Stimulated activated CD8-positive, alpha-beta memory T cell treated with anti-CD3 and anti-CD28 coated beads, Interleukin-7, amount 100 ng/mL, for 1 hour (primary cell): Measurements from ENCODE around the gene POLK.
A peak's percentile ranks its signal among the peaks of the same experiment; 100 is the strongest.
"Not testable (repeated sequence)": the region's sequence is repeated elsewhere in the genome, so short reads cannot be mapped to it uniquely, and the experiment has no call there.

ENCODE experiments used
- DNase-seq, 2 donors: peaks; one replicate each; pipeline ENCODE4 v3.0.0-alpha.2; 2020; ENCODE audit warnings: low read depth in 2 of 2

The POLK gene

DNA sequence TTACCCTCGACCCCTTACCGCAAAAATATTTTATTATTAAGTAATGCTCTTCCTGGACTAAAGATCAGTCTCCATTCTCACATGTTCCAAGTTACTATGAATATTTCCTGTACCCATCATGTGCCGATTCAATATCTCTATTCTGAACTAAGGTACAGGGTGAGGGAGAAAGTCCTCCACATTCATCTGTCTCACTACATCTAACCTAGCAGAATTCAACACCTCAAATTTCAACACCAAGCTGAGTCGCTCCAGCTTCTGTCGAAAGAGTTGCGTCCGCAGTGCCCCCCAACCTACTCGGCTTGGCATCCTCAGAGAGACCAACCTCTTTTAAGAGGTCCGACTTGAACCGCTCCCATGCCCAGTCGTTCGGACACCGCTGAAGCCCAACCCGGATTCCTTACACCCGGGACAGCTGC is 1.3 kb upstream of the POLK start:
- DNase-seq, result peak in 1 of 2 donors; percentile 6

- peak; percentile 5 to 6 for DNase-seq
Measured at GRCh38 chr5:75510836-75511434, 756 bp upstream of the POLK start.

- no peak for DNase-seq
Measured at GRCh38 chr5:75512383-75513074, 838 bp downstream of the POLK start.

GRCh38 chr5:75513841-75514240 is 2.1 kb downstream of the POLK start:
- no peak for DNase-seq

- DNase-seq, result no peak
Measured at GRCh38 chr5:75514323-75514722, 2.6 kb downstream of the POLK start.

DNA sequence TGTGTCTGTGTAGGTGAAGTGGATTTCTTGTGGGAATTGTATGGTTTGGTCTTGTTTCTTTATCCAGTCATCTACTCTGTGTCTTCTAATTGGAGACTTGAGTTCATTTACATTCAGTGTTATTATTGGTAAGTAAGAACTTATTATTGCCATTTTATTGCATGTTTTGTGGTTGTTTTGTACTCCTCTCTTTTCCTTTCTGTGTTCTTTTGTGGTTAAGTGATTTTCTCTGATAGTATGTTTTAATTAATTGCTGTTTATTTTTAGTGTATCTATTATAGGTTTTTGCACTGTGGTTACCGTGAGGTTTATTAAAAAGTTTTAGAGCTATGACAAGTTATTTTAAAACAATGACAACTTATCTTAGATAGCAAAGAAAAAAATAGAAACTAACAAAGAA is 8.1 kb downstream of the POLK start:
- DNase-seq, result no peak

GRCh38 chr5:75521195-75521594 is 9.5 kb downstream of the POLK start:
- no peak for DNase-seq

DNA sequence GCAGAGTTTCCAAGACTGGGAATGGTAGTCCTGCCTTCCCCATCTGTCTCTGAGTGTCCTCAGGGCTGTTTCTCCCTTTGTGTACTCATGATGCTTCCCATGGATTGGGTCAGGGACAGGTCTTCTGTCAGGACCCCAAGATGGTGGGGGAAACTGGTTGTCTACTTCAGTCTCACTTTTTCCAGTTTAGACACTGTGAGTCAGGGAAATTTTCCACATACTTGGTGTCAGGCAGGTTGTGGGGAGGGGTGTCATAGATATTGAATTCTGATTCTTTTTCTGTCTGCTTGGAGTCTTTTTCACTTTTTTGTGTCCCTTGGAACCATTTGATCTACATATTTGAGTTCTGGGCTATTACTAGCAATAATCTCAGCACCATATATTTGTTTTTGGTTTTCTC is 10.3 kb downstream of the POLK start:
- DNase-seq, result no peak

GRCh38 chr5:75522542-75522941 is 10.9 kb downstream of the POLK start:
- DNase-seq, result no peak

DNA sequence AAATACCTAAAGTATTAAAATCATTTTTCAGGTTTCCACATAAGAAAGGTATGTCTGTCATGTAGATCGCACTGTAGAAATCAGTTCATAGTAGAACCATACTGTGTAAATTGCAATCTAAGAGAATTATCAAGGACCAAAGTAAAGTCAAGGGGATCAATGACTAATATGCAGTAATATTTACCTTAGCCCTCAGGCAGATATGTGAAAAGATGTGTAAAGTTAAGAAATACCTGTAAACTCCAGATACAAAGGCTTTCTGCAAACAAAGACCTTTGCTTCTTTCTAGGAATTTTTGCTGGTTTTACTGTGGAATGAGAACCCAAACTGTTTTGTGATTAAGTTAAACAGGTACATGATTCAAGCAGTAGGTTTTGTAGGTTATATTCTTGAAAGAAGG is 11.6 kb downstream of the POLK start:
- no peak for DNase-seq

GRCh38 chr5:75524071-75524470 is 12.4 kb downstream of the POLK start:
- DNase-seq, result no peak

GRCh38 chr5:75524591-75524990 is 12.9 kb downstream of the POLK start:
- no peak for DNase-seq

- no peak for DNase-seq
Measured at GRCh38 chr5:75525344-75525743, 13.7 kb downstream of the POLK start.

GRCh38 chr5:75526070-75526469 is 14.4 kb downstream of the POLK start:
- DNase-seq, result no peak

GRCh38 chr5:75529185-75529584 is 17.5 kb downstream of the POLK start:
- DNase-seq, result no peak

GRCh38 chr5:75532190-75532589 is 20.5 kb downstream of the POLK start:
- no peak for DNase-seq

DNA sequence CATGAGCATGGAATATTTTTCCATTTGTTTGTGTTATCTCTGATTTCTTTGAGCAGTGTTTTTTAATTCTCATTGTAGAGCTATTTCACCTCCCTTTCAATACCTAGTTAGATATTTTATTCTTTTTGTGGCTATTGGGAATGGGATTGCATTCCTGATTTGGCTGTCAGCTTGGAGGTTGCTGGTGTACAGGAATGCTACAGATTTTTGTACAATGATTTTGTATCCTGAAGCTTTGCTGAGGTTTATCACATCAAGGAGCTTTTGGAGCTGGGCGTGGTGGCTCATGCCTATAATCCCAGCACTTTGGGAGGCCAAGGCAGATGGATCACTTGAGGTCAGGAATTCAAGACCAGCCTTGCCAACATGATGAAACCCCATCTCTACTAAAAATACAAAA is 22.0 kb downstream of the POLK start:
- DNase-seq, result not testable (repeated sequence)

GRCh38 chr5:75534734-75535133 is 23.0 kb downstream of the POLK start:
- DNase-seq, result no peak

DNA sequence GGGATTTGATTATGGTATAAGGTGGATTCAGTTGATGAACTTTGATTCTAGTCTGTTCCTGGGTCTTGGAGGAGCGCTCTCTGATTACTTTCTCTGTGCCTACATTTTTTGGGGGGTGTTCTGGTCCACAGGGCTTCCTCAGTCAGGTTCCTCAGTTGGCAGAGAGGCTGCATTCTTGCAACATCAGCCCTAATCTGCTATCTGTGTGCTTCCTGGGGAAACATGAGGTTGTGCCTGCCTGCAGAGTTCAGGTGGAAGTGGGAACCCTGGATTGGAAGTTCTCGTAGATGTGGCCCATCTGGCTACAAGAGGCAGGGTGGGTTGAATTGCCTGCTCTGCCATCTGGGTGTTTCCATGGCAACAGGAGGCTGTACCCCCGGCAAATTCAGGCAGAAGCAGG is 24.5 kb downstream of the POLK start:
- no peak for DNase-seq

DNA sequence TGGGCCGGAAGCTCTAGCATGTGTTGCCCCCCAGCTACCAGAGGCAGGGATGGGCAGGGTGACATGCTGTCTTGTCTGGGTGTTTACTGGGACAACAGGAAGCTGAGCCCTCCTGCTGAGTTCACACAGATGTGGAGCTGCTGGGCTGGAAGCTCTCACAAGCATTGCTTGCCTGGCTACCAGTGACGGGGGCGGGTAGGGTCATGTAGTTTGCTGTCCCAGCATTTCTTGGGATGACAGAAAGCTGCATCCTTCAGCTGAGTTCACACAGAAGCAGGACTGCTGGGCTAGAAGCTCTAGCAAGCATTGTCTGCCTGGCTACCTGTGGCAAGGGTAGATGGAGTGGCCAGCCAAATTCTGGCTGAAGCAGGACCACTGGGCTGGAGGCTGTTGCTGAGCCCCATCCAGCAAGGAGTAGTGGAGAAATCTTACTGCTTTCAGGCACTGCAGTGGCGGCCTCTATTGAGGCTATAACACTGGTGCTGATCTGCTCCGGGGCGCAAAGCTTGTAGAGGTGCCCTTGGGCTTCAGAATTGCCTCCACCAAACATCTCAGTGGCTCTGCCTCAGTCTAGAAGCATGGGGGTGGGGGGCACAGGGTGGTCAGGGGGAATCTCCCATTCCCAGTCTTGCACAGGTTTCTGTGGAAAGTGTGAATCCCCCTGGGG is 25.1 kb downstream of the POLK start:
- DNase-seq, result no peak

DNA sequence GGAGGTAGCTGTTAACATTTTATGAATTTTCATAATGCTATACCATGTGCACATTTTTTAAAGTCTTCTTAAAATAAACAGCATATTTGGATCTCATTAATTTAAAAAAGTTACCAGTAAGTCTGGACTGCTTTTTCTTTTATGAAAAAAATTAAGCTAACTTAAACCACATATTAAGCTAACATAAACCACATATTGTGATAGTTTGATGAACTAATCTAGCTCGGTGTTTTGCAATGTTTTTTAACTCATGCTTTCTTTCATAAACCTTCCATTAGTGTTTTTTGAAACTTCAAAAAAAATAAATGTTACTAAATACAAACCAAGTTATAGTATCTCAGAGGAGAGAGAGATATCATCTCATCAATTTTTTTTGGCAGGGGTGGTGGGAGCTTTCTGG is 26.5 kb downstream of the POLK start:
- DNase-seq, result no peak

DNA sequence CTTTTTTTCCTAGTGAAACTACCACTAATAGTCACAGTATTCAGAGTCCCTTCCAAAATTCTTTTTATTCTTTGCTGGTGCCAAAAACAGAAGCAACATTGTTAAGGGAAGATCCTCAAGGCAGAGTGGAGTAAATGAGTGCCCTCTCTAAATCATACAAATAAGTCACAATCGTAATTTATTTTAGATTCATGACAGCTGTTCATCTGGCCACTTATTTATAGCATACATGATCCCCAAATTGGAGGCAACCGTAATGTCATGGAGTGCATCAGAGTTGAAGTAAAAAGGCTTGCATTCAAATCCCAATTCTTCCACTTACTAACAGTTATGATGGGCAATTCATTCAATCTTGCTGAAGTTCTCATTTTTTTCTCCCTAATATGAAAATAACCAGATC is 33.4 kb downstream of the POLK start:
- no peak for DNase-seq

DNA sequence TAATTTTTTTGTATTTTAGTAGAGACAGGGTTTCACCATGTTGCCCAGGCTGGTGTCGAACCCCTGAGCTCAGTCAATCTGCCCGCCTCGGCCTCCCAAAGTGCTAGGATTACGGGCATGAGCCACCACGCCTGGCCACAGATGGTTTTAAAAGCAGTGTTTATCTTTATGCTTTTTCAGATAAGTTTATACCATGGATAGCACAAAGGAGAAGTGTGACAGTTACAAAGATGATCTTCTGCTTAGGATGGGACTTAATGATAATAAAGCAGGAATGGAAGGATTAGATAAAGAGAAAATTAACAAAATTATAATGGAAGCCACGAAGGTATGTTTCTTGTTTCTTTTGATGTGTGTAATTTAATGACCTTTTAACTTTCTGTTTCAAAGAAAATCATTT is 35.1 kb downstream of the POLK start:
- no peak for DNase-seq
